NCI-H526 treated with DMSO at 0.1 percent for 48 hours (cell line): ENCODE results near the gene HDAC8.

ENCODE experiments used
- DNase-seq: peaks from one replicate; lab custom pipeline; 2025; lab: John Stamatoyannopoulos, UW

The HDAC8 gene

GRCh38 chrX:72294497-72294896 lies 278.1 kb downstream of the HDAC8 start:
- no peak for DNase-seq

GRCh38 chrX:72282302-72282701 lies 290.3 kb downstream of the HDAC8 start:
- no peak for DNase-seq

GRCh38 chrX:72280321-72280845 lies 292.3 kb downstream of the HDAC8 start:
- no peak for DNase-seq
